ENCODE measurements around the gene MT1HL1.

DNA sequence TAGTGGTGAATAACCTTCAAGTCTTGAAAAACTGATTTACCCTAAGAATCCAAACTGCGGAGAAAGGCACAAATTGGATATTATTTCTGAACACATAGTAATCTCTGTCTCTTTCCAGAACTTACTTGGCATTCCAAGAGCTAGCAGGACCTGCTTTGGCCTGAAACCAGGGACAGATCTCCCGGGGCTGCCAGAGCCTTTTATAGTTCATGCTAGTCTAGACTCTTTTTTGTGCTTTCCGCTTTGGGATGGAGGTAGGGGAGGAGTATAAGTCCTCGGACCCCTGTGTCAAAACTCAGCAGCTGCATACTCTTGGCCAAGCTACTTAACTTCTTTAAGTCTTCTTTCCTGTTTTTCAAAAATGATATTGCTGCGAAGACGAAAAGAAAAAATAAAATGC lies 34.0 kb upstream of the MT1HL1 start:
- TF ChIP-seq YY1 (IDR thresholded peaks at IDR 0.05; ENCODE audit: insufficient read depth, insufficient read length): no peak
- no peak for TF ChIP-seq ZNF274 (IDR thresholded peaks at IDR 0.05; ENCODE audit: low read depth, low read length)
- no peak for TF ChIP-seq SUZ12 (IDR thresholded peaks at IDR 0.05; ENCODE audit: extremely low read depth, insufficient read depth, insufficient read length)

Measured in NT2/D1 (cell line).